22Rv1 (cell line): ENCODE data around the gene UPP2.
A peak's percentile ranks its signal among the peaks of the same experiment; 100 is the strongest.

Source experiments
- H3K27ac ChIP-seq: fragments of 450-650 bp; 2 replicates; pipeline ENCODE4 v1.5.1; 2017
- ZFX ChIP-seq: fragments of 450-650 bp; IDR thresholded peaks from 2 replicates; pipeline ENCODE4 v1.6.1; 2017; ENCODE audit warnings: antibody characterized with exemption, borderline replicate concordance
- TF ChIP-seq, protein P1 (sequence below): fragments of 450-650 bp; IDR thresholded peaks from 2 replicates; pipeline ENCODE4 v1.5.1; 2017; ENCODE audit warnings: mild to moderate bottlenecking

Gene UPP2

DNA sequence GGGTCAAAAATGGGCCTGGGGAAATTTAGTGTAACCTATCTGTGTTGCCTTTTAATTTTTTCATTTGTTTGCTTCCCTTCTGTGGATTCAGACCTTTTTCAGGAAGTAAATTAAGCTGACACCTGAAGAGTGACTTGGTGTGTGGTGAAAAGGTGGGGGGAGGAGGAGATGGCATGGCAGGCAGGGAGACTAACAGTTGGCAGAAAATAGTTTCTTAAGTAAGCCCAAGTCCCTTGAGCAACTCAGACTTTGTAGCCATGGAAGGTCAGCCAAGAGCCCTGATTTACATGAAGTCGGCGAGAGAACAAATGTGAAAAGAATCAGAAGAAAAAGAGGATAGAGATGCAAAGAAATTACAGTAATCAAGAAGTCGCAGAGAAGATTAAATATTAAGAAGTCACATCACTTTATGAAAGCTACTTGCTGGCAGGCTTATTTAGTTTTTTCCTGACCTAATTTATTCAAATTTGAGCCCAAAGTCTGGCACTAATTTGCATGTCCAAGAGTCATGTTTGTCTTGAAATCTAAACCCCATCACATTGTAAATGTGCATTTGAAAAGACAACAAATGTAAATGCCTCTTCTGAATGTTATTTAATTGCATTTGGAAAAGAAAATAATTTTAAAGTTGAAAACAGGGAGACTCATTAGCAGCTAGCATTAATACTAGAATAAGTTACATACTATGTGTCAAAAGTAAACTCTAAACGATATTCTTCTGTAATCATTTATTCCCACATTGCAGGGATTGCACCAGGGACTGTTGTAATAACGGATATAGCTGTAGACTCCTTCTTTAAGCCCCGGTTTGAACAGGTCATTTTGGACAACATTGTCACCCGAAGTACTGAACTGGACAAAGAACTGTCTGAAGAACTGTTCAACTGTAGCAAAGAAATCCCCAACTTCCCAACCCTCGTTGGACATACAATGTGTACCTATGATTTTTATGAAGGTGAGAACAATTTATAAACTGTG is 19.3 kb downstream of the UPP2 start:
- H3K27ac ChIP-seq = no peak overlapping the region
- TF ChIP-seq, protein P1, sequence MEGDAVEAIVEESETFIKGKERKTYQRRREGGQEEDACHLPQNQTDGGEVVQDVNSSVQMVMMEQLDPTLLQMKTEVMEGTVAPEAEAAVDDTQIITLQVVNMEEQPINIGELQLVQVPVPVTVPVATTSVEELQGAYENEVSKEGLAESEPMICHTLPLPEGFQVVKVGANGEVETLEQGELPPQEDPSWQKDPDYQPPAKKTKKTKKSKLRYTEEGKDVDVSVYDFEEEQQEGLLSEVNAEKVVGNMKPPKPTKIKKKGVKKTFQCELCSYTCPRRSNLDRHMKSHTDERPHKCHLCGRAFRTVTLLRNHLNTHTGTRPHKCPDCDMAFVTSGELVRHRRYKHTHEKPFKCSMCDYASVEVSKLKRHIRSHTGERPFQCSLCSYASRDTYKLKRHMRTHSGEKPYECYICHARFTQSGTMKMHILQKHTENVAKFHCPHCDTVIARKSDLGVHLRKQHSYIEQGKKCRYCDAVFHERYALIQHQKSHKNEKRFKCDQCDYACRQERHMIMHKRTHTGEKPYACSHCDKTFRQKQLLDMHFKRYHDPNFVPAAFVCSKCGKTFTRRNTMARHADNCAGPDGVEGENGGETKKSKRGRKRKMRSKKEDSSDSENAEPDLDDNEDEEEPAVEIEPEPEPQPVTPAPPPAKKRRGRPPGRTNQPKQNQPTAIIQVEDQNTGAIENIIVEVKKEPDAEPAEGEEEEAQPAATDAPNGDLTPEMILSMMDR = no peak
- TF ChIP-seq ZFX = no peak

DNA sequence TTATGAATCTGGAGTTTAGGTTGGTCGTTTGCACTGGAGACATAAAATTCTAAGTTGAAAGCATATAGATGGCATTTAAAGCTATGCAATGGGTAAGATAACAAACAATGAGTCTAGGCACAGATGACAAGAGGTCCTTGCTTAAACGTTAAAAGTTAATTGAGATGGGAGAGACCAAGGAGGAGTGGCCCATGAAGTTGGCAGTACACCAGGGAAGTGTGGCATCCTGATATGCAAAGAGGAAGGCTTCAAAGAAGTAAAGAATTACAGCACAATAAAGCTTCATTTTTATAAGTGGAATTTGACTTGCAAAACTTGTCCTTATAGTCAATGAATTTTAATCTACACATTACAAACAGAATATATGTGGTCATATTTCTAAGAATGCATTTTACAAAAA is 23.2 kb downstream of the UPP2 start:
- no peak overlapping the region for H3K27ac ChIP-seq
- TF ChIP-seq ZFX = no peak
- TF ChIP-seq, protein P1 = no peak

DNA sequence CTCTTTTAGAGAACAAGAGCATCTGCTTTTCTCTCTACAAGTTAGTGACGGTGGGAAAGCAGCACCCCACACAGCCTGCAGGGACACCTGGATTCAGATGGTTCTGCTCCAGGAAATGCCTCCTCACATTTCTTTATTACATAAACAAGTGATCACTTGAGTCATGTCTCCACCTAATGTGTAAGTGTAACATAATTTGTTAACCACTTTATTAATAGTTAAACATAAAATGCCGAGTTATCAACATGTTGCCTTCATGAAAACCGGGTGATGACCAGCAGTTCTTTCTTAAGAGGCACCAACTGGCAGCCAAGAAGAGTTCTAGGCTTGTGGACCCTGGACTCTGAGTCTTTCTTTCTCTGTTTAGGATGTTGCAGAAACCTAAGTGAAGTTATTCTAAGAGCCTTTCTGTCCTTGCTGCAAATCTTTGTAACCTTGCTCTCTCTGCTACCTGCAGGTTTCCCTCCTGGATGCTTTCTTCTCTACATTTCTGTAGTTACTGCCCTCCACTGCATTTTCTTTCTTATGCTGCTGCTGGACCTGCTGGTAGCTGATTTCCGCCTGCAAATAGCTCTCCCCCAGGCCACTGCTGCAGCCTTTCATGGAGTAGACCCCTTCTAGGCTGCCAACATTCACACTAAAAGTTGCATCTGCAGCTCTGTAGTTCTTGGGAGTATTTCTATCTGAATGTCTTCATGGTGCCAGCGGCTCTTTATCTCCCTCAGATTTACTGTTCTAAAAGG is 24.3 kb downstream of the UPP2 start:
- TF ChIP-seq, protein P1 = no peak
- no peak for TF ChIP-seq ZFX
- no peak overlapping the region for H3K27ac ChIP-seq

- TF ChIP-seq, protein P1 = no peak
- TF ChIP-seq ZFX = no peak
- peak overlapping the region; percentile 65 for H3K27ac ChIP-seq
These were observed 25.7 kb downstream of the UPP2 start for GRCh38 chr2:158127380-158127804.

DNA sequence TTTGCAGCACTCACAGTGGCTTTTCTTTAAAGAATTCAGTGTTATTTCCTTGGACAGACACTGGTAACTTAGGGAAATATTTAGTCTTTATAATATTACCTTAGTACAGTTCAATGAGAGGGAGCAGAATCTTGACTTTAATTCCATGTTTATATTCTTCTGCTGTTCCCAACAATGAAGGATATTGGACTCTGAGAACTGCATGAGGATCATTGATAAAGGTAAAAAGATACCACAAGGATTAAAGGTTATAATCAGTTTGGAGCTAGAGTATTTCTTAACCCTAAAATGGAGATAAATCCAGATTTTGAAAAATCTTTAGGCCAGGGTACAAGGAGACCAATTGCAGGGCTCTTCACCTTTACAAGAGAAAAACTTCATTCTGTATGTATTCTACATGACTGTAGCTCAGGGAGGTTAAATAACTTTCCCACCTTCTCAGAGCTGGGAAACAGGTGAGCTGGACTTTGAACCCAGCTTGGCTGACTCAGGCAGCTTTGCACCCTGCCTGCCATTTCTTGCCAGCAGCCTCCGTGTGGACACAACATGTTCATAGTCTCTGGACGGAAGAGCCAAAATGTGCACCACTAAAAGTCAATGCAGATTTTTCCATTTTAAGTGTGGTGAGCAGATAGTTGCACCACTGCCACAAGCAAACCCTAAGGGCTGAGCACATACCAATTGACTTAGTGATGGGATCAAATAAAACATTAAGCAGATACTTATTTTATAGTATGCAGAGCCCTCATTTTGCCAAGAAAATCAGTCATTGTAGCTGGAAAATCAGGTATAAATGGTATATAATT is 26.7 kb downstream of the UPP2 start:
- H3K27ac ChIP-seq = peak overlapping the region; percentile 65
- no peak for TF ChIP-seq ZFX
- TF ChIP-seq, protein P1 = no peak

GRCh38 chr2:158129037-158129436 is 27.4 kb downstream of the UPP2 start:
- TF ChIP-seq ZFX = no peak
- TF ChIP-seq, protein P1 = no peak
- H3K27ac ChIP-seq = peak overlapping the region; percentile 65
